MM.1S (cell line): ENCODE data around the gene SLC35F3.
A peak's percentile ranks its signal among the peaks of the same experiment; 100 is the strongest.

Experiments
- DNase-seq: peaks from one replicate; pipeline ENCODE4 v3.0.0-alpha.2; 2015
- H2AFZ ChIP-seq: fragments of 300-600 bp; sonication (generic); 2 replicates; pipeline ENCODE4 v1.6.0; 2016; ENCODE audit warnings: antibody characterized with exemption, low read length
- H3F3A ChIP-seq: fragments of 300-600 bp; sonication (generic); 2 replicates; pipeline ENCODE4 v1.6.1; 2016; ENCODE audit warnings: mild to moderate bottlenecking, antibody characterized with exemption, low read length, moderate library complexity, mixed read lengths; ENCODE audit not compliant: insufficient read depth
- H3K27ac ChIP-seq: fragments of 300-600 bp; sonication (generic); 2 replicates; pipeline ENCODE4 v1.5.1; 2016; ENCODE audit warnings: mild to moderate bottlenecking, low read length
- H3K27me3 ChIP-seq: fragments of 300-600 bp; sonication (generic); replicated peaks from 2 replicates; pipeline ENCODE4 v1.6.0; 2016; ENCODE audit warnings: low read length; ENCODE audit not compliant: insufficient read depth
- H3K36me3 ChIP-seq: fragments of 300-600 bp; sonication (generic); replicated peaks from 2 replicates; pipeline ENCODE4 v1.6.1; 2016; ENCODE audit warnings: mild to moderate bottlenecking, low read length, mixed read lengths; ENCODE audit not compliant: insufficient read depth
- H3K4me1 ChIP-seq: fragments of 300-600 bp; sonication (generic); 2 replicates; pipeline ENCODE4 v1.6.1; 2016; ENCODE audit warnings: low read length, mixed read lengths
- H3K4me2 ChIP-seq: fragments of 300-600 bp; sonication (generic); 2 replicates; pipeline ENCODE4 v1.6.0; 2016; ENCODE audit warnings: low read depth, low read length
- H3K4me3 ChIP-seq: fragments of 300-600 bp; sonication (generic); 2 replicates; pipeline ENCODE4 v1.5.1; 2016; ENCODE audit warnings: low read length, mixed read lengths
- H3K79me2 ChIP-seq: fragments of 300-600 bp; sonication (generic); 2 replicates; pipeline ENCODE4 v1.6.1; 2016; ENCODE audit warnings: mixed run types, low read length, mixed read lengths
- H3K9ac ChIP-seq: fragments of 300-600 bp; sonication (generic); 2 replicates; pipeline ENCODE4 v1.6.1; 2016; ENCODE audit warnings: low read length, mixed read lengths
- H3K9me2 ChIP-seq: fragments of 300-600 bp; sonication (generic); replicated peaks from 2 replicates; pipeline ENCODE4 v1.6.1; 2016; ENCODE audit warnings: mild to moderate bottlenecking, low read length, mixed read lengths; ENCODE audit not compliant: insufficient read depth
- H3K9me3 ChIP-seq: fragments of 300-600 bp; sonication (generic); replicated peaks from 2 replicates; pipeline ENCODE4 v1.6.1; 2016; ENCODE audit warnings: mild to moderate bottlenecking, low read length, mixed read lengths; ENCODE audit not compliant: insufficient read depth
- H4K20me1 ChIP-seq: fragments of 300-600 bp; sonication (generic); 2 replicates; pipeline ENCODE4 v1.6.1; 2016; ENCODE audit warnings: mild to moderate bottlenecking, low read length, moderate library complexity, mixed read lengths; ENCODE audit not compliant: insufficient read depth
- CTCF ChIP-seq: fragments of 300-600 bp; sonication (generic); IDR thresholded peaks from 2 replicates; pipeline ENCODE4 v1.5.1; 2016; ENCODE audit warnings: antibody characterized with exemption, low read length, mixed read lengths
- EZH2 ChIP-seq: fragments of 300-600 bp; sonication (generic); optimal IDR thresholded peaks from 2 replicates; pipeline ENCODE3; 2017; ENCODE audit warnings: low read depth, mild to moderate bottlenecking, antibody characterized with exemption, low read length, mixed read lengths
- EZH2phosphoT487 ChIP-seq: fragments of 300-600 bp; sonication (generic); IDR thresholded peaks from 2 replicates; pipeline ENCODE4 v1.6.1; 2018; ENCODE audit warnings: antibody characterized with exemption, low read length

The SLC35F3 gene

GRCh38 chr1:234256359-234256758 is 351.9 kb downstream of the SLC35F3 start:
- no peaks in the 10 kb centered on the region for H3K9me2 ChIP-seq
- H3K4me3 ChIP-seq, result no peak overlapping the region
- TF ChIP-seq EZH2 (no peak), CTCF (no peak), EZH2phosphoT487 (no peak)
- H2AFZ ChIP-seq, result no peak overlapping the region
- H3K27me3 ChIP-seq, result no peaks in the 10 kb centered on the region
- no peaks in the 10 kb centered on the region for H4K20me1 ChIP-seq
- H3K27ac ChIP-seq, result no peak overlapping the region
- H3K9ac ChIP-seq, result no peak overlapping the region
- H3K79me2 ChIP-seq, result no peaks in the 10 kb centered on the region
- no peak overlapping the region for H3K4me2 ChIP-seq
- DNase-seq, result peak; percentile 58
- H3F3A ChIP-seq, result no peaks in the 10 kb centered on the region
- H3K4me1 ChIP-seq, result no peaks in the 10 kb centered on the region
- no peaks in the 10 kb centered on the region for H3K36me3 ChIP-seq
- H3K9me3 ChIP-seq, result no peaks in the 10 kb centered on the region

GRCh38 chr1:234258071-234258470 is 353.6 kb downstream of the SLC35F3 start:
- no peak overlapping the region for H3K27ac ChIP-seq
- H3K4me2 ChIP-seq, result no peak overlapping the region
- DNase-seq, result no peak
- H3K4me3 ChIP-seq, result no peak overlapping the region
- H2AFZ ChIP-seq, result no peak overlapping the region
- no peak overlapping the region for H3K9ac ChIP-seq
- TF ChIP-seq EZH2phosphoT487, result no peak
- no peak for TF ChIP-seq CTCF
- TF ChIP-seq EZH2, result no peak
- no peaks in the 10 kb centered on the region for H3K4me1 ChIP-seq
- H3K79me2 ChIP-seq, result no peaks in the 10 kb centered on the region
- no peaks in the 10 kb centered on the region for H3F3A ChIP-seq
- H3K9me2 ChIP-seq, result no peaks in the 10 kb centered on the region
- H3K36me3 ChIP-seq, result no peaks in the 10 kb centered on the region
- H3K27me3 ChIP-seq, result no peaks in the 10 kb centered on the region
- H4K20me1 ChIP-seq, result no peaks in the 10 kb centered on the region
- H3K9me3 ChIP-seq, result no peaks in the 10 kb centered on the region

GRCh38 chr1:234260578-234260977 is 356.1 kb downstream of the SLC35F3 start:
- no peaks in the 10 kb centered on the region for H3K36me3 ChIP-seq
- H3K9me3 ChIP-seq, result no peaks in the 10 kb centered on the region
- H3F3A ChIP-seq, result no peaks in the 10 kb centered on the region
- H3K9me2 ChIP-seq, result no peaks in the 10 kb centered on the region
- no peak for TF ChIP-seq CTCF
- TF ChIP-seq EZH2, result no peak
- TF ChIP-seq EZH2phosphoT487, result no peak
- no peak overlapping the region for H2AFZ ChIP-seq
- no peak overlapping the region for H3K4me2 ChIP-seq
- H3K79me2 ChIP-seq, result no peaks in the 10 kb centered on the region
- no peaks in the 10 kb centered on the region for H3K27me3 ChIP-seq
- no peak overlapping the region for H3K4me3 ChIP-seq
- H3K27ac ChIP-seq, result no peak overlapping the region
- DNase-seq, result no peak
- no peaks in the 10 kb centered on the region for H4K20me1 ChIP-seq
- no peak overlapping the region for H3K9ac ChIP-seq
- H3K4me1 ChIP-seq, result no peaks in the 10 kb centered on the region
